CD8-positive, alpha-beta memory T cell (primary cell): ENCODE results near the gene ADAMTS2. TPM values are rescaled to one million over a fixed set of nuclear protein-coding genes. Genes with fewer than 3 reads are reported as not detected.

Source experiments
- CTCF ChIA-PET: fragments of 350-600 bp; sonication (Branson Sonifier 250); formaldehyde crosslinking; loops from one replicate; lab custom pipeline; 2021; ENCODE audit warnings: antibody characterized with exemption; lab: Charles Lee
- POLR2A ChIA-PET: fragments of 350-600 bp; sonication (Branson Sonifier 250); formaldehyde crosslinking; loops from one replicate; lab custom pipeline; 2021; ENCODE audit warnings: antibody characterized with exemption; lab: Charles Lee
- DNase-seq, 5 donors: peaks; one replicate each; pipeline versions ENCODE4 v3.0.0 to v3.0.0-alpha.2; 2020 to 2022; ENCODE audit warnings: mixed read lengths in 1 of 5
- H3K27ac ChIP-seq: one replicate; pipeline ENCODE4 v1.7.0; 2013; ENCODE audit warnings: low read depth, mild to moderate bottlenecking, low read length, moderate library complexity
- H3K27me3 ChIP-seq: 2 replicates; pipeline ENCODE4 v1.7.0; 2013; ENCODE audit warnings: low read length, mild to moderate bottlenecking; ENCODE audit not compliant: insufficient read depth, poor library complexity, severe bottlenecking
- H3K36me3 ChIP-seq: 2 replicates; pipeline ENCODE4 v1.7.0; 2013; ENCODE audit warnings: mild to moderate bottlenecking, low read length, moderate library complexity; ENCODE audit not compliant: insufficient read depth
- H3K4me1 ChIP-seq: 2 replicates; pipeline ENCODE4 v1.7.0; 2013; ENCODE audit warnings: mild to moderate bottlenecking, low read length, moderate library complexity; ENCODE audit not compliant: insufficient read depth
- H3K4me3 ChIP-seq: 2 replicates; pipeline ENCODE4 v1.7.0; 2013; ENCODE audit warnings: mild to moderate bottlenecking, low read length
- H3K9me3 ChIP-seq: 2 replicates; pipeline ENCODE4 v1.7.0; 2013; ENCODE audit warnings: mild to moderate bottlenecking, low read length
- H3K27ac Mint-ChIP-seq, 8 donors: one replicate each; pipeline ENCODE4 v1.8.0; 2020 to 2021; ENCODE audit warnings: mixed read lengths in 8 of 8, mild to moderate bottlenecking in 6 of 8, inconsistent platforms in 3 of 8, moderate library complexity in 3 of 8
- H3K27me3 Mint-ChIP-seq, 2 donors: one replicate each; pipeline ENCODE4 v1.8.0; 2020 to 2021; ENCODE audit warnings: mixed read lengths in 2 of 2, mild to moderate bottlenecking in 1 of 2, moderate library complexity in 1 of 2
- H3K36me3 Mint-ChIP-seq, 3 donors: one replicate each; pipeline ENCODE4 v1.8.0; 2020 to 2021; ENCODE audit warnings: mixed read lengths in 3 of 3, inconsistent platforms in 1 of 3, mild to moderate bottlenecking in 1 of 3
- H3K4me1 Mint-ChIP-seq, 3 donors: one replicate each; pipeline ENCODE4 v1.8.0; 2020 to 2021; ENCODE audit warnings: mixed read lengths in 3 of 3, inconsistent platforms in 1 of 3, mild to moderate bottlenecking in 1 of 3
- H3K4me3 Mint-ChIP-seq, 7 donors: one replicate each; pipeline ENCODE4 v1.8.0; 2020 to 2021; ENCODE audit warnings: mixed read lengths in 7 of 7, mild to moderate bottlenecking in 6 of 7, moderate library complexity in 4 of 7, inconsistent platforms in 2 of 7
- H3K9me3 Mint-ChIP-seq, 5 donors: one replicate each; pipeline ENCODE4 v1.8.0; 2020 to 2022; ENCODE audit warnings: mixed read lengths in 5 of 5, mild to moderate bottlenecking in 3 of 5, moderate library complexity in 2 of 5, inconsistent platforms in 1 of 5
- polyA plus RNA-seq: library from polyadenylated mRNA; unstranded; fragments of 300-500 nt; fragmentation: Illumina TruSeq; gene quantifications from one replicate; pipeline ENCODE4 v1.2.3, GENCODE V29; 2021
- total RNA-seq, 2 experiments: library from RNA; stranded (reverse); gene quantifications; one replicate each; pipeline ENCODE4 v1.2.3, GENCODE V29; 2021

ADAMTS2 gene
- total and polyA plus RNA-seq, 3 experiments from 2014 or later: not detected

- no peaks in the 10 kb centered on the region for H3K36me3 Mint-ChIP-seq
- DNase-seq: no peak
- Histone ChIP-seq H3K9me3 (no peaks in the 10 kb centered on the region), H3K4me1 (no peaks in the 10 kb centered on the region), H3K27me3 (no peaks in the 10 kb centered on the region), H3K4me3 (no peak overlapping the region), H3K27ac (no peak overlapping the region), H3K36me3 (no peaks in the 10 kb centered on the region)
- H3K9me3 Mint-ChIP-seq: no peaks in the 10 kb centered on the region
- peaks cover 3 to 9% of the 10 kb centered on the region in 2 donors for H3K27me3 Mint-ChIP-seq
- CTCF ChIA-PET: no interaction called here
- POLR2A ChIA-PET: no interaction called here
- no peak overlapping the region for H3K27ac Mint-ChIP-seq
- H3K4me1 Mint-ChIP-seq: no peaks in the 10 kb centered on the region
- no peak overlapping the region for H3K4me3 Mint-ChIP-seq
Measured at GRCh38 chr5:179211631-179212030, 133.6 kb downstream of the ADAMTS2 start.

GRCh38 chr5:179211068-179211467, 134.2 kb downstream of the ADAMTS2 start:
- Histone ChIP-seq H3K27ac (no peak overlapping the region), H3K4me3 (no peak overlapping the region), H3K27me3 (no peaks in the 10 kb centered on the region), H3K4me1 (no peaks in the 10 kb centered on the region), H3K36me3 (no peaks in the 10 kb centered on the region), H3K9me3 (no peaks in the 10 kb centered on the region)
- ChIA-PET POLR2A (no interaction called here), CTCF (no interaction called here)
- H3K27me3 Mint-ChIP-seq: peaks cover 3 to 9% of the 10 kb centered on the region in 2 donors
- no peak overlapping the region for H3K27ac Mint-ChIP-seq
- H3K4me1 Mint-ChIP-seq: no peaks in the 10 kb centered on the region
- DNase-seq: peak in 1 of 5 donors; percentile 18
- H3K36me3 Mint-ChIP-seq: no peaks in the 10 kb centered on the region
- no peak overlapping the region for H3K4me3 Mint-ChIP-seq
- no peaks in the 10 kb centered on the region for H3K9me3 Mint-ChIP-seq

GRCh38 chr5:179210478-179210877, 134.8 kb downstream of the ADAMTS2 start:
- DNase-seq: peak in 1 of 5 donors; percentile 30
- CTCF ChIA-PET: no interaction called here
- H3K27me3 Mint-ChIP-seq: peaks cover 3 to 9% of the 10 kb centered on the region in 2 donors
- H3K4me3 Mint-ChIP-seq: no peak overlapping the region
- Histone ChIP-seq H3K4me1 (no peaks in the 10 kb centered on the region), H3K27ac (no peak overlapping the region), H3K4me3 (no peak overlapping the region), H3K9me3 (no peaks in the 10 kb centered on the region), H3K27me3 (no peaks in the 10 kb centered on the region), H3K36me3 (no peaks in the 10 kb centered on the region)
- no peaks in the 10 kb centered on the region for H3K36me3 Mint-ChIP-seq
- H3K9me3 Mint-ChIP-seq: no peaks in the 10 kb centered on the region
- no peak overlapping the region for H3K27ac Mint-ChIP-seq
- POLR2A ChIA-PET: no interaction called here
- no peaks in the 10 kb centered on the region for H3K4me1 Mint-ChIP-seq

GRCh38 chr5:179209359-179210150, 135.7 kb downstream of the ADAMTS2 start:
- no peaks in the 10 kb centered on the region for H3K27me3 ChIP-seq
- no peaks in the 10 kb centered on the region for H3K36me3 ChIP-seq
- H3K4me1 ChIP-seq: no peaks in the 10 kb centered on the region
- no peaks in the 10 kb centered on the region for H3K9me3 Mint-ChIP-seq
- H3K4me3 Mint-ChIP-seq: no peak overlapping the region
- no peak overlapping the region for H3K27ac Mint-ChIP-seq
- ChIA-PET POLR2A (no interaction called here), CTCF (no interaction called here)
- H3K9me3 ChIP-seq: no peaks in the 10 kb centered on the region
- peak in 1 of 5 donors; percentile 17 for DNase-seq
- H3K36me3 Mint-ChIP-seq: no peaks in the 10 kb centered on the region
- H3K27me3 Mint-ChIP-seq: peaks cover 3 to 9% of the 10 kb centered on the region in 2 donors
- H3K27ac ChIP-seq: no peak overlapping the region
- no peaks in the 10 kb centered on the region for H3K4me1 Mint-ChIP-seq
- no peak overlapping the region for H3K4me3 ChIP-seq

GRCh38 chr5:179208706-179209358, 136.4 kb downstream of the ADAMTS2 start:
- ChIA-PET POLR2A (no interaction called here), CTCF (no interaction called here)
- H3K27ac ChIP-seq: no peak overlapping the region
- H3K4me3 ChIP-seq: no peak overlapping the region
- no peaks in the 10 kb centered on the region for H3K4me1 ChIP-seq
- no peaks in the 10 kb centered on the region for H3K27me3 ChIP-seq
- Mint-ChIP-seq H3K36me3 (no peaks in the 10 kb centered on the region), H3K27ac (no peak overlapping the region), H3K4me1 (no peaks in the 10 kb centered on the region), H3K9me3 (no peaks in the 10 kb centered on the region), H3K27me3 (peaks cover 3 to 9% of the 10 kb centered on the region in 2 donors), H3K4me3 (no peak overlapping the region)
- no peaks in the 10 kb centered on the region for H3K36me3 ChIP-seq
- DNase-seq: peak in 1 of 5 donors; percentile 33
- H3K9me3 ChIP-seq: no peaks in the 10 kb centered on the region

GRCh38 chr5:179207920-179208705, 137.1 kb downstream of the ADAMTS2 start:
- no peaks in the 10 kb centered on the region for H3K4me1 Mint-ChIP-seq
- Histone ChIP-seq H3K4me3 (no peak overlapping the region), H3K4me1 (no peaks in the 10 kb centered on the region), H3K36me3 (no peaks in the 10 kb centered on the region), H3K27me3 (no peaks in the 10 kb centered on the region), H3K27ac (no peak overlapping the region), H3K9me3 (no peaks in the 10 kb centered on the region)
- peaks cover 3 to 9% of the 10 kb centered on the region in 2 donors for H3K27me3 Mint-ChIP-seq
- no peak overlapping the region for H3K4me3 Mint-ChIP-seq
- no peaks in the 10 kb centered on the region for H3K9me3 Mint-ChIP-seq
- no peak overlapping the region for H3K27ac Mint-ChIP-seq
- DNase-seq: peak in 1 of 5 donors; percentile 34
- no peaks in the 10 kb centered on the region for H3K36me3 Mint-ChIP-seq
- CTCF ChIA-PET: no interaction called here
- POLR2A ChIA-PET: no interaction called here

GRCh38 chr5:179207470-179207869, 137.8 kb downstream of the ADAMTS2 start:
- Histone ChIP-seq H3K9me3 (no peaks in the 10 kb centered on the region), H3K27ac (no peak overlapping the region), H3K4me3 (no peak overlapping the region), H3K36me3 (no peaks in the 10 kb centered on the region), H3K4me1 (no peaks in the 10 kb centered on the region), H3K27me3 (no peaks in the 10 kb centered on the region)
- Mint-ChIP-seq H3K27me3 (peaks cover 3 to 9% of the 10 kb centered on the region in 2 donors), H3K9me3 (no peaks in the 10 kb centered on the region), H3K4me3 (no peak overlapping the region), H3K27ac (no peak overlapping the region), H3K36me3 (no peaks in the 10 kb centered on the region), H3K4me1 (no peaks in the 10 kb centered on the region)
- ChIA-PET POLR2A (no interaction called here), CTCF (no interaction called here)
- DNase-seq: peak in 1 of 5 donors; percentile 30

GRCh38 chr5:179206366-179206765, 138.9 kb downstream of the ADAMTS2 start:
- no peak overlapping the region for H3K27ac Mint-ChIP-seq
- CTCF ChIA-PET: no interaction called here

More at GRCh38 chr5:179206366-179206765, 138.9 kb downstream of the ADAMTS2 start:
- Histone ChIP-seq H3K4me1 (no peaks in the 10 kb centered on the region), H3K36me3 (no peaks in the 10 kb centered on the region), H3K9me3 (no peaks in the 10 kb centered on the region), H3K27ac (no peak overlapping the region), H3K27me3 (no peaks in the 10 kb centered on the region), H3K4me3 (no peak overlapping the region)
- Mint-ChIP-seq H3K36me3 (no peaks in the 10 kb centered on the region), H3K9me3 (no peaks in the 10 kb centered on the region), H3K4me3 (no peak overlapping the region), H3K27me3 (peaks cover 0 to 5% of the 10 kb centered on the region in 2 donors), H3K4me1 (no peaks in the 10 kb centered on the region)
- DNase-seq: peak in 1 of 5 donors; percentile 26
- POLR2A ChIA-PET: no interaction called here
